ENCODE results near the gene ZNF383. TPM values are rescaled to one million over a fixed set of nuclear protein-coding genes. Genes with fewer than 3 reads are reported as not detected.

The ZNF383 gene
- total and polyA plus RNA-seq, 9 of the 15 experiments (the other 6 are each of a cell fraction or from before 2014, with no cell fraction given) = 2.0 to 8.2 (median 5.3) TPM

- no peak for TF ChIP-seq ETV6 (IDR thresholded peaks at IDR 0.05; ENCODE audit: borderline replicate concordance in 1 of 2, low read depth in 2 of 2, low read length in 1 of 2)
- TF ChIP-seq ETV6 (CRISPR knock-in tag; IDR thresholded peaks at IDR 0.05; ENCODE audit: borderline replicate concordance) = no peak
- peak; percentile 70 to 80 for TF ChIP-seq SIX5 (IDR thresholded peaks at IDR 0.05; ENCODE audit: borderline replicate concordance in 1 of 2, insufficient read depth in 1 of 2, low read depth in 1 of 2, low read length in 2 of 2)
- peak in 1 of 2 experiments; percentile 76; a peak in 2 of 4 replicates for TF ChIP-seq ZNF639 (CRISPR knock-in tag; conservative IDR thresholded peaks at IDR 0.05 in 1 of 2, IDR thresholded peaks at IDR 0.05 in 1 of 2)
- TF ChIP-seq CBX5 (IDR thresholded peaks at IDR 0.05; ENCODE audit: borderline replicate concordance, low read depth) = 0 out of 2 replicates have a peak, but pooled peaks have one; percentile 17
- peak; percentile 40; the same call in 1 of the 2 replicates for TF ChIP-seq BHLHE40 (IDR thresholded peaks at IDR 0.05; ENCODE audit: low read length)
- peak; percentile 81 for TF ChIP-seq PHF20 (IDR thresholded peaks at IDR 0.05; ENCODE audit: partially characterized antibody)
- TF ChIP-seq CSDE1 (IDR thresholded peaks at IDR 0.05) = peak in 1 of 2 experiments; percentile 96; a peak in 2 of 4 replicates
Measured at GRCh38 chr19:37172368-37173366, 45.3 kb upstream of the ZNF383 start, which contains the start of gene ZNF585A (continued).
